DMS79 treated with DMSO at 0.1 percent for 48 hours (cell line): ENCODE data around the gene INTS1.
"Not testable (repeated sequence)": the region's sequence is repeated elsewhere in the genome, so short reads cannot be mapped to it uniquely, and the experiment has no call there.

Source experiments
- DNase-seq: peaks from one replicate; lab custom pipeline; 2025; lab: John Stamatoyannopoulos, UW

Gene INTS1

GRCh38 chr7:1531979-1532455 is 27.8 kb upstream of the INTS1 start:
- no peak for DNase-seq

- DNase-seq, result peak; percentile 34
Observed at GRCh38 chr7:1531263-1531978, 27.2 kb upstream of the INTS1 start.

GRCh38 chr7:1530946-1531262 is 26.7 kb upstream of the INTS1 start:
- DNase-seq, result no peak

GRCh38 chr7:1529383-1530116 is 25.4 kb upstream of the INTS1 start:
- DNase-seq, result no peak

GRCh38 chr7:1526271-1526754 is 22.1 kb upstream of the INTS1 start:
- DNase-seq, result no peak

GRCh38 chr7:1525409-1525808 is 21.2 kb upstream of the INTS1 start:
- no peak for DNase-seq

GRCh38 chr7:1523844-1524243 is 19.7 kb upstream of the INTS1 start:
- DNase-seq, result no peak

- DNase-seq, result no peak
Observed at GRCh38 chr7:1523208-1523607, 19.0 kb upstream of the INTS1 start.

- DNase-seq, result no peak
Observed at GRCh38 chr7:1521456-1521855, 17.3 kb upstream of the INTS1 start.

- no peak for DNase-seq
Observed at GRCh38 chr7:1520539-1521234, 16.5 kb upstream of the INTS1 start.

GRCh38 chr7:1519322-1519922 is 15.2 kb upstream of the INTS1 start:
- DNase-seq, result not testable (repeated sequence)

GRCh38 chr7:1516586-1517251 is 12.5 kb upstream of the INTS1 start:
- DNase-seq, result no peak

GRCh38 chr7:1515509-1515967 is 11.3 kb upstream of the INTS1 start:
- DNase-seq, result not testable (repeated sequence)

- DNase-seq, result no peak
Observed at GRCh38 chr7:1514995-1515401, 10.8 kb upstream of the INTS1 start.

GRCh38 chr7:1514407-1514806 is 10.2 kb upstream of the INTS1 start:
- DNase-seq, result no peak

- no peak for DNase-seq
Observed at GRCh38 chr7:1513657-1514095, 9.5 kb upstream of the INTS1 start.

- no peak for DNase-seq
Observed at GRCh38 chr7:1512781-1513656, 8.8 kb upstream of the INTS1 start.

- DNase-seq, result no peak
Observed at GRCh38 chr7:1511444-1512422, 7.5 kb upstream of the INTS1 start.

GRCh38 chr7:1510780-1511154 is 6.6 kb upstream of the INTS1 start:
- DNase-seq, result no peak

GRCh38 chr7:1509226-1509625 is 5.0 kb upstream of the INTS1 start:
- no peak for DNase-seq
